GM12878 (cell line): ENCODE measurements around the gene APH1B. TPM values are rescaled to one million over a fixed set of nuclear protein-coding genes. Genes with fewer than 3 reads are reported as not detected.

Experiments
- ATAC-seq: fragments of 200-7000 bp; cut with Tn5 transposase; 3 replicates; pipeline ENCODE4 v1.9.1; 2020; ENCODE audit warnings: mild to moderate bottlenecking, moderate library complexity
- BruUV-seq: library from RNA; stranded (reverse); fragments of 400-500 nt; replicated peaks from 2 replicates; lab custom pipeline; 2021; lab: Mats Ljungman, UMichigan
- CTCF ChIA-PET: fragments of 300-600 bp; sonication (Branson Sonifier 250); formaldehyde crosslinking; extraction: SDS; loops from one replicate; lab custom pipeline; 2021; ENCODE audit warnings: inconsistent platforms; lab: Yijun Ruan, JAX
- POLR2A ChIA-PET: fragments of 350-600 bp; formaldehyde crosslinking; extraction: SDS; loops from one replicate; lab custom pipeline; 2021; ENCODE audit warnings: inconsistent platforms; lab: Charles Lee
- RAD21 ChIA-PET: fragments of 300-600 bp; sonication (Branson Sonifier 250); formaldehyde crosslinking; loops from one replicate; lab custom pipeline; 2023; ENCODE audit warnings: antibody characterized with exemption; ENCODE audit not compliant: unreplicated experiment; lab: Charles Lee
- SMC1A ChIA-PET: fragments of 300-600 bp; sonication (Branson Sonifier 250); formaldehyde crosslinking; loops from one replicate; lab custom pipeline; 2023; ENCODE audit not compliant: unreplicated experiment, uncharacterized antibody; lab: Charles Lee
- DNase-seq: peaks from one replicate; pipeline ENCODE4 v3.0.0-alpha.2; 2011; ENCODE audit warnings: low read depth, low spot score
- FAIRE-seq: peaks from 3 replicates; lab custom pipeline; 2011; peaks lifted over from hg19 to GRCh38; lab: Jason Lieb, UNC
- H2AFZ ChIP-seq: 2 replicates; pipeline ENCODE4 v1.6.0; 2011; ENCODE audit warnings: low read depth, low read length, control low read depth; ENCODE audit not compliant: control insufficient read depth
- H3K27ac ChIP-seq: 2 replicates; pipeline ENCODE4 v1.5.1; 2011; ENCODE audit warnings: control low read depth; ENCODE audit not compliant: control insufficient read depth, insufficient read depth
- H3K27me3 ChIP-seq, 2 experiments: replicated peaks in 1 of 2; 2 replicates each; pipeline versions ENCODE4 v1.6.0 to v1.6.1; 2011; ENCODE audit warnings: low read length in 1 of 2; ENCODE audit not compliant: control insufficient read depth in 2 of 2, insufficient read depth in 2 of 2
- H3K36me3 ChIP-seq, 2 experiments: 2 replicates each; pipeline ENCODE4 v1.5.1; 2011; ENCODE audit warnings: low read length in 1 of 2; ENCODE audit not compliant: control insufficient read depth in 2 of 2, insufficient read depth in 2 of 2
- H3K4me1 ChIP-seq: 2 replicates; pipeline ENCODE4 v1.6.1; 2011; ENCODE audit warnings: mild to moderate bottlenecking, low read length, moderate library complexity, mixed read lengths; ENCODE audit not compliant: control insufficient read depth, insufficient read depth
- H3K4me2 ChIP-seq: 2 replicates; pipeline ENCODE4 v1.6.0; 2011; ENCODE audit warnings: control low read depth; ENCODE audit not compliant: control insufficient read depth, insufficient read depth
- H3K4me3 ChIP-seq: fragments of 200-600 bp; sonication (generic); 2 replicates; pipeline ENCODE4 v1.5.1; 2016
- H3K79me2 ChIP-seq: 2 replicates; pipeline ENCODE4 v1.6.0; 2011; ENCODE audit warnings: low read length; ENCODE audit not compliant: control insufficient read depth, insufficient read depth
- H3K9ac ChIP-seq: 2 replicates; pipeline ENCODE4 v1.8.0; 2011; ENCODE audit warnings: low read length, control low read depth, mixed read lengths; ENCODE audit not compliant: control insufficient read depth, insufficient read depth
- H3K9me3 ChIP-seq: replicated peaks from 3 replicates; pipeline ENCODE4 v1.5.1; 2011; ENCODE audit warnings: mild to moderate bottlenecking, low read length; ENCODE audit not compliant: control insufficient read depth, insufficient read depth
- H4K20me1 ChIP-seq: 2 replicates; pipeline ENCODE4 v1.6.0; 2011; ENCODE audit not compliant: control insufficient read depth, insufficient read depth
- ATF2 ChIP-seq: IDR thresholded peaks from 2 replicates; pipeline ENCODE4 v1.6.1; 2012; ENCODE audit warnings: low read length, inconsistent platforms
- CBFB ChIP-seq: IDR thresholded peaks from 2 replicates; pipeline ENCODE4 v1.6.1; 2016; ENCODE audit warnings: antibody characterized with exemption, low read depth
- MYC ChIP-seq: IDR thresholded peaks from 2 replicates; pipeline ENCODE4 v1.6.1; 2011; ENCODE audit warnings: mild to moderate bottlenecking, low read length, moderate library complexity, inconsistent platforms; ENCODE audit not compliant: insufficient read depth, insufficient replicate concordance, insufficient read length, severe bottlenecking
- RFX5 ChIP-seq: IDR thresholded peaks from 2 replicates; pipeline ENCODE4 v1.6.1; 2011; ENCODE audit warnings: low read depth, low read length, improper control_type of control experiment
- SREBF1 ChIP-seq: IDR thresholded peaks from 2 replicates; pipeline ENCODE4 v1.6.1; 2012; ENCODE audit warnings: mild to moderate bottlenecking, low read length
- STAT3 ChIP-seq: IDR thresholded peaks from 2 replicates; pipeline ENCODE4 v1.6.1; 2011; ENCODE audit warnings: low read depth, low read length, improper control_type of control experiment
- TCF12 ChIP-seq: IDR thresholded peaks from 2 replicates; pipeline ENCODE4 v1.6.1; 2011; ENCODE audit warnings: low read depth, mild to moderate bottlenecking, low read length
- WGBS: methylation state at CpG from one replicate; pipeline ENCODE4 v1.1.6; 2016; ENCODE audit warnings: low lambda C conversion rate; ENCODE audit not compliant: insufficient replicate concordance, insufficient coverage; ENCODE audit errors: missing lambda C conversion rate; 5-methylcytosine and 5-hydroxymethylcytosine counted together
- in situ Hi-C: fragments of 300-500 bp; cut with MboI; formaldehyde crosslinking; loops from 9 replicates; pipeline ENCODE4 v1.14.3; 2018; ENCODE audit warnings: mixed read lengths
- intact Hi-C: fragments of 100-400 bp; cut with micrococcal nuclease; formaldehyde crosslinking; loops from one replicate; pipeline ENCODE4 v1.14.2; 2022; ENCODE audit not compliant: unreplicated experiment
- polyA plus RNA-seq, 11 experiments: library from polyadenylated mRNA; depleted of rRNA in 4 of 11; unstranded in 6 of 11; stranded (reverse) in 5 of 11; fragments of >200 nt; fragmentation: Nextera tagmentation in 4 of 11; fragmentation: Illumina TruSeq in 1 of 11; extraction: Ambion mirVana in 4 of 11; extraction: Trizol in 1 of 11; gene quantifications; 1 replicate in 1 of 11; 2 replicates in 10 of 11; pipeline versions ENCODE4 v1.2.1 to v1.2.3, GENCODE V29; 2011 to 2016; ENCODE audit warnings: inconsistent platforms in 2 of 11, missing spikeins in 2 of 11, low read depth in 1 of 11
- total RNA-seq, 4 experiments: library from RNA; depleted of rRNA in 3 of 4; stranded (reverse); fragments of >200 nt in 3 of 4; fragmentation: Illumina TruSeq in 1 of 4; extraction: Trizol in 1 of 4; gene quantifications; 2 replicates each; pipeline versions ENCODE4 v1.2.1 to v1.2.3, GENCODE V29; 2013 to 2021

The APH1B gene
- total and polyA plus RNA-seq, 10 of the 15 experiments (the other 5 are each of a cell fraction or from before 2014, with no cell fraction given): 5.0 to 20.8 (median 11.1) TPM

GRCh38 chr15:63231206-63231605 is 46.2 kb upstream of the APH1B start:
- no TSS peak for BruUV-seq
- FAIRE-seq: no peak
- Histone ChIP-seq H3K4me1 (peaks cover 19% of the 10 kb centered on the region), H3K9ac (no peak overlapping the region), H3K79me2 (peaks cover 33% of the 10 kb centered on the region), H3K4me2 (no peak overlapping the region), H3K27me3 (no peaks in the 10 kb centered on the region), H4K20me1 (no peaks in the 10 kb centered on the region), H3K9me3 (no peaks in the 10 kb centered on the region), H3K36me3 (no peaks in the 10 kb centered on the region; a peak in 3 of 4 replicates), H3K27ac (no peak overlapping the region), H2AFZ (no peak overlapping the region), H3K4me3 (no peak overlapping the region)
- ChIA-PET SMC1A (interaction anchor here (0.9 to 8.2 kb wide), 14 partner anchors 7 to 183 kb away, joined by 3 to 88 read pairs (median 6); partner anchors contain the start of gene RPS27L), CTCF (interaction anchor here (0.8 to 2.3 kb wide), 7 partner anchors 10 to 184 kb away, joined by 3 to 8 read pairs (median 5); no protein-coding TSS in a partner anchor), POLR2A (interaction anchor here (0.8 to 2.5 kb wide), 5 partner anchors 8 to 39 kb away, joined by 3 to 16 read pairs (median 4); no protein-coding TSS in a partner anchor), RAD21 (interaction anchor here (0.5 to 4.9 kb wide), 7 partner anchors 10 to 191 kb away, joined by 3 to 38 read pairs (median 3); no protein-coding TSS in a partner anchor)
- intact Hi-C loops (no loop called here), in situ Hi-C loops (no loop called here)
- no peak for ATAC-seq
- no peak for DNase-seq
- no peak for TF ChIP-seq SREBF1
- no peak for TF ChIP-seq STAT3
- TF ChIP-seq TCF12: no peak
- TF ChIP-seq CBFB: no peak
- no peak for TF ChIP-seq MYC
- no peak for TF ChIP-seq ATF2
- no peak for TF ChIP-seq RFX5
- 98% methylated on average over 3 of the region's 3 CpGs for WGBS
